ENCODE data around the gene CBX5. TPM values are rescaled to one million over a fixed set of nuclear protein-coding genes. Genes with fewer than 3 reads are reported as not detected.
A peak's percentile ranks its signal among the peaks of the same experiment; 100 is the strongest.

CBX5 gene
- total and polyA plus RNA-seq, 2 of the 8 experiments (the other 6 are each of a cell fraction or from before 2014, with no cell fraction given) = 62.4 to 231 TPM

DNA sequence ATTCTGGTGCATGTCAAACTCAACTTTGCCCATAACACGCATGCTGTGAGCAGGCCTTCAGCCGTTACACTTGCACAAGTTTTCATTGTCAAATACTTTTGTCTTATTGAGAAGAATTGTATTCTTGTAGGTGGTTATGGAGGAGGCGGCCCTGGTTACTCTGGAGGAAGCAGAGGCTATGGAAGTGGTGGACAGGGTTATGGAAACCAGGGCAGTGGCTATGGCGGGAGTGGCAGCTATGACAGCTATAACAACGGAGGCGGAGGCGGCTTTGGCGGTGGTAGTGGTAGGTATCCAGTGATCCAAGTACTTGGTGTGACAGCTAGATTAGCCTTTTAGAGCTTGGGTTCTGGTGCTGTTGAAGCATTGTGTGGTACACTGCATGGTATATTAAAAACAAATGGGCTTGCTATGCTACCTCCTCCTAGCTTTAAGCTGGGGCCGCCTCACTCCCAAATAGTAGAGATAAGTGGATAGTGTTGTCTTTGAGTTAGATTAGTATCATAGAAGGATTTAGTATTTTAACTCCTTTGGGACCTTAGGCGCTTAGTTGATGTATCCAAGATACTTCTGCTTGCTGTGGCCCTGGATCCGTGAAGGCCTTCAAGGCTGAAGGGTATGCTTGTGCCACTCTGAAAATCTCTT, 3.1 kb upstream of the CBX5 start:
- Histone ChIP-seq H3K79me2 (ENCODE audit: control insufficient read depth in 1 of 2, insufficient read depth in 2 of 2, low read length in 2 of 2) (peaks cover 10 to 52% of the 10 kb centered on the region in 2 experiments), H3K23ac (ENCODE audit: insufficient read length) (no peak overlapping the region), H3K36me3 (ENCODE audit: control insufficient read depth in 2 of 4, insufficient read depth in 4 of 4, low read length in 3 of 4) (peaks cover 43 to 79% (median 60%) of the 10 kb centered on the region in 4 experiments), H3K27me3 (replicated peaks in 1 of 4; ENCODE audit: control insufficient read depth in 3 of 4, extremely low read depth in 1 of 4, insufficient read depth in 3 of 4, low read length in 3 of 4) (no peaks in the 10 kb centered on the region), H3K4me3 (ENCODE audit: extremely low read depth in 1 of 4, insufficient read depth in 2 of 4, low read depth in 3 of 4, low read length in 4 of 4) (peak overlapping the region; percentile 70 to 99 (median 90); a peak in 6 of 8 replicates), H3K23me2 (ENCODE audit: low read depth, low read length) (peaks cover 9% of the 10 kb centered on the region), H2BK120ac (replicated peaks; ENCODE audit: low read depth, low read length) (no peak overlapping the region), H2BK15ac (ENCODE audit: low read length) (no peak overlapping the region), H2BK5ac (ENCODE audit: low read depth, low read length) (no peak overlapping the region), H3K4me1 (replicated peaks in 1 of 4; ENCODE audit: control insufficient read depth in 3 of 4, insufficient read depth in 4 of 4, low read length in 3 of 4) (peaks cover 0 to 7% (median 4%) of the 10 kb centered on the region in 4 experiments; a peak in 5 of 7 replicates), H3K14ac (ENCODE audit: insufficient read length) (no peak overlapping the region), H4K5ac (ENCODE audit: insufficient read length, low read depth, low read length) (no peak overlapping the region), H4K8ac (ENCODE audit: extremely low read depth, insufficient read depth, low read length) (no peak overlapping the region), H3K9me3 (ENCODE audit: insufficient read depth in 2 of 2, low read depth in 1 of 2, low read length in 1 of 2) (no peaks in the 10 kb centered on the region), H2BK12ac (ENCODE audit: low read depth, low read length) (no peak overlapping the region), H3K79me1 (ENCODE audit: low read depth, low read length) (peaks cover under 1% of the 10 kb centered on the region), H2AFZ (ENCODE audit: low read length) (no peak overlapping the region), H4K20me1 (replicated peaks in 1 of 2; ENCODE audit: control insufficient read depth in 1 of 2, insufficient read depth in 2 of 2, low read length in 2 of 2) (peaks cover 18 to 23% of the 10 kb centered on the region in 2 experiments), H4K91ac (replicated peaks; ENCODE audit: insufficient read length, low read length) (no peak overlapping the region), H3K18ac (ENCODE audit: extremely low read depth, low read length) (no peak overlapping the region), H3K56ac (replicated peaks; ENCODE audit: insufficient read length, low read depth, low read length) (no peak overlapping the region), H3K27ac (ENCODE audit: low read depth, low read length) (no peak overlapping the region), H2BK20ac (ENCODE audit: low read length) (no peak overlapping the region), H3K9ac (replicated peaks in 1 of 4; ENCODE audit: extremely low read depth in 1 of 4, low read depth in 3 of 4, low read length in 3 of 4) (peak overlapping the region in 3 of 4 experiments; percentile 42 to 66 (median 51); a peak in 3 of 7 replicates), H2AK5ac (ENCODE audit: low read depth, low read length) (no peak overlapping the region), H3K4me2 (ENCODE audit: insufficient read depth in 1 of 2, low read depth in 2 of 2, low read length in 2 of 2) (peak overlapping the region; percentile 62 to 67), H3K4ac (replicated peaks; ENCODE audit: insufficient read length, low read depth, low read length) (no peak overlapping the region)
- DNase-seq (ENCODE audit: low read depth in 1 of 2, low spot score in 2 of 2) (no peak), FAIRE-seq (no peak)
- POLR2A ChIA-PET (ENCODE audit: partially characterized antibody) = interaction anchor here (0.6 to 15.0 kb wide), 18 partner anchors 11 to 1543 kb away, joined by 3 to 1006 read pairs (median 10); partner anchors contain the start of genes CBX5, COPZ1, HNRNPA1 and NFE2
- CTCF ChIA-PET (ENCODE audit: partially characterized antibody) = interaction anchor here (0.5 to 1.7 kb wide), 5 partner anchors 16 to 78 kb away, joined by 3 to 9 read pairs (median 3); no protein-coding TSS in a partner anchor
- 82% methylated on average over 11 of the region's 11 CpGs; no CpG with 5 or more reads in 1 of the 2 experiments for WGBS, 2 experiments (ENCODE audit: extremely low coverage in 1 of 2, insufficient coverage in 1 of 2, insufficient read length in 1 of 2, insufficient replicate concordance in 2 of 2, low coverage in 1 of 2, low lambda C conversion rate in 2 of 2, missing lambda C conversion rate in 1 of 2)
- no peak for TF ChIP-seq TEAD4 (IDR thresholded peaks at IDR 0.05; ENCODE audit: low read depth, low read length)
- TF ChIP-seq SP2 (IDR thresholded peaks at IDR 0.05; ENCODE audit: low read length) = no peak
- TF ChIP-seq NRF1 (IDR thresholded peaks at IDR 0.05; ENCODE audit: low read depth, low read length) = no peak
- no peak for TF ChIP-seq EP300 (IDR thresholded peaks at IDR 0.05; ENCODE audit: borderline replicate concordance in 1 of 2, low read depth in 2 of 2, low read length in 2 of 2)
- no peak for TF ChIP-seq CTBP2 (IDR thresholded peaks at IDR 0.05; ENCODE audit: borderline replicate concordance, insufficient read depth, insufficient read length, low read length)
- peak; percentile 77 to 81 for TF ChIP-seq POLR2A (IDR thresholded peaks at IDR 0.05; ENCODE audit: control extremely low read depth in 1 of 2, low read depth in 2 of 2, low read length in 2 of 2)
- TF ChIP-seq TAF1 (IDR thresholded peaks at IDR 0.05; ENCODE audit: low read depth, low read length) = no peak
- TF ChIP-seq CHD1 (IDR thresholded peaks at IDR 0.05; ENCODE audit: low read depth, low read length) = 0 out of 2 replicates have a peak, but pooled peaks have one; percentile 4
- no peak for TF ChIP-seq CHD2 (IDR thresholded peaks at IDR 0.05; ENCODE audit: low read length)
- TF ChIP-seq POLR2AphosphoS5 (IDR thresholded peaks at IDR 0.05; ENCODE audit: low read depth, low read length) = peak; percentile 85
